ENCODE data around the gene DMGDH.

DMGDH gene

DNA sequence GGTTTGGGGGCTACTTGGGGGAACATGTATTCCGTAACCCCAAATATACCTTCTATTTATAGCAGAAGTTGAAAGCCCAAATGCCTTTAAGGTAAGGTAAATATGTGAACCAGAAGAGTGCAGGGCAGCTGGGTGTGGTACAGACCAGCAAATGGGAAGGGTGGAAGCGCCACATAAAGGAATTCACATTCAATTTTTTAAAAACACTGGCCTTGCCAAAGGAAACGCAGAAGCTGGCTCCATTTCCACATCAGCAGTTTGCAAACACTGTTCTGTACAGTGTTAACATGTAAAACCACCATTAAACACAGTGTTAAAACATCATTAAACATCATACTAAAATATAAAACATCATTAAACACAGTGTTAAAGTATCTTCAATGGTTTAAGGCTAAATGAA is 38.6 kb upstream of the DMGDH start:
- no peak overlapping the region for H3K4me3 ChIP-seq (ENCODE audit: low read depth, low read length)
- TF ChIP-seq, protein P1, sequence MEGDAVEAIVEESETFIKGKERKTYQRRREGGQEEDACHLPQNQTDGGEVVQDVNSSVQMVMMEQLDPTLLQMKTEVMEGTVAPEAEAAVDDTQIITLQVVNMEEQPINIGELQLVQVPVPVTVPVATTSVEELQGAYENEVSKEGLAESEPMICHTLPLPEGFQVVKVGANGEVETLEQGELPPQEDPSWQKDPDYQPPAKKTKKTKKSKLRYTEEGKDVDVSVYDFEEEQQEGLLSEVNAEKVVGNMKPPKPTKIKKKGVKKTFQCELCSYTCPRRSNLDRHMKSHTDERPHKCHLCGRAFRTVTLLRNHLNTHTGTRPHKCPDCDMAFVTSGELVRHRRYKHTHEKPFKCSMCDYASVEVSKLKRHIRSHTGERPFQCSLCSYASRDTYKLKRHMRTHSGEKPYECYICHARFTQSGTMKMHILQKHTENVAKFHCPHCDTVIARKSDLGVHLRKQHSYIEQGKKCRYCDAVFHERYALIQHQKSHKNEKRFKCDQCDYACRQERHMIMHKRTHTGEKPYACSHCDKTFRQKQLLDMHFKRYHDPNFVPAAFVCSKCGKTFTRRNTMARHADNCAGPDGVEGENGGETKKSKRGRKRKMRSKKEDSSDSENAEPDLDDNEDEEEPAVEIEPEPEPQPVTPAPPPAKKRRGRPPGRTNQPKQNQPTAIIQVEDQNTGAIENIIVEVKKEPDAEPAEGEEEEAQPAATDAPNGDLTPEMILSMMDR (IDR thresholded peaks at IDR 0.05; ENCODE audit: low read depth, low read length): no peak

DNA sequence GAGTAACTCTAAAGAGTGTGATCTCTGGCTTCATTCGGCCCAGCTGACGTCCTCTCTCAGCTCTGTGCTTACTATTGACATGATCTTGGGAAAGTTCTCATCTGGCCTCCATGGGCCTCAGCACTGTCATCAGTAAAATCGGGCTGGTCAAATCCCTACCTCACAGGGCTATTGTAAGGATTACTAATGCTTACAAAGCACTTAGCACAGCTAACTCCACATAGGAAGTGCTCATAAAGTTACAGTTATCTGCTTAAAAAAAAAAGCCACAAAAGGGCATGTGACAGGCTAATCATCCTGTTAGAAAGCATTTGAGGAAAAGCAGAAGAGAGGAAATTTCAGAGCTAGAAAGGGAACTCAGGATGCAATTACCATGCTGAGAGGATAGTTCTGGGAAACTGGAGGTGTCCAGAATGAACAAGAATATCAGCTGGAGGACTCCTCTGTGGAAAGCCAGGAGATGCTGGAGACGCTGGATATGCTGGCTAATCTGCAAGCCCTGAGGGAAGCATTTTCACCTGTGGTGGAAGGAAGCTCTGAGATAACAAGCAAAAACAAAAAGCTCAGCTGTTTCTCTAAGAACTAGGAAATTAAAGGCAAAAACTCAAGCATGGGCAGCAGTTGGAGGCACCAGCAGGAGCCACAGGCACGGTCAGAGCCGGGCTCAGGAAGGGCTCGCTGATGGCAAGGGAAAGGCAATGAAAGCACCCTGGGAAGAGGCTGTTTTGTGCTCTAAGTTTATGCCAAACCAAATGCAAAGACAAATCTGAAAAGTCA is 37.7 kb upstream of the DMGDH start:
- TF ChIP-seq, protein P1 (IDR thresholded peaks at IDR 0.05; ENCODE audit: low read depth, low read length): no peak
- H3K4me3 ChIP-seq (ENCODE audit: low read depth, low read length): no peak overlapping the region

DNA sequence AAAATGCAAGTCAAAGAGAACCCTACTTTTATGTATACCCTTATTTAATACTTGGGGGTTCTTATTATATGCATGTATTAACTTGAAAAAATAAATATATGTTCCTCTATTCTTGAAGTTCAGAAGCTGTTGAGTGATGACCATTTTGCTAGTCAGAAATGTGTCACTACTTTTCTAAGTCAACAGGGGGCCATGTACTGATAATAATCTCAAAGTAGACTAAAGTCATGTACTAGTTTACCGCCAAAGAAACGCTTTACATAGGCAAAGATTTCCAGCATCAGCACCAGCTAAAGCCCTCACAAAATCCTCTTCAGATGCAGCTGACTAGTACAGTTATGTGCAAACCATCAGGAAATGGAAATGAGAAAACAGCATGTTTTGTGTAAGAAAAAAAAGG is 36.4 kb upstream of the DMGDH start:
- TF ChIP-seq, protein P1 (IDR thresholded peaks at IDR 0.05; ENCODE audit: low read depth, low read length): no peak
- no peak overlapping the region for H3K4me3 ChIP-seq (ENCODE audit: low read depth, low read length)

DNA sequence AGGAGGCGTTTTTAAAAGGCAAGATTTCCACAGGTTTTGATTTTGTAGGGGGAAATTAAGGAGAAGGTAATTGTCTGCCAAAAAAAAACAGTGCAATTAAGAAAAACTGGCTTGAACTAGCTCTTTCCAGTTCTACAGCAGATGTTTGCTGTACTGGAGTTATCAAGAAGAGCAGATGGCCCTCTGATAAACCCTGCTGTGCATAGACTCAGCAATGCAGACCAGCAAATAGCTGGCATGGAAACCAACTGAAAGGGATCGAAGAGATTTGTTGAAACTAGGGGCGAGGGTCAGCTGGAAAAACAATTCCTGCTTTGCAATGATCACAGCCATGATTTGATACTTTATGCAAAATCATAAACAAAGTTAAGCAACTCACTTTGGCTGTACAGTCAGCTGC is 24.3 kb upstream of the DMGDH start:
- TF ChIP-seq, protein P1 (IDR thresholded peaks at IDR 0.05; ENCODE audit: low read depth, low read length): no peak
- H3K4me3 ChIP-seq (ENCODE audit: low read depth, low read length): no peak overlapping the region

DNA sequence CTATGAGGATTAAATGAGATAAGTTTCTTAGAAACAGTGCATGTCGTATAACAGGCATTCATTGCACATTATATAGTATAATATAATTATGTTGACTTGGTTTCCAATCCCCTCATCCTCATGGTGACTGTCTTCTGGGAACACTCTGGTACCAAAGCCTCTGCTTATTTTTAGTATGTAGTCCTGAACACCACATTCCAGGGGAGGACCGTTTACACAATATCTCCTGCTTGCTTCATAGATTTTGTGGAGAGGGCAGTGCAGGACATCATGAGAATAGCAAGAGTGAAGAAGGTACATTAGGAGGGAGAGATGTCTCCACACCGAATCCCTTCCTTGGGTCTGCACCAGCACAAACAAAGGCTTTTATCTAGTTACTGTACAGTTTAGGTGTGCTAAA is 21.6 kb upstream of the DMGDH start:
- TF ChIP-seq, protein P1 (IDR thresholded peaks at IDR 0.05; ENCODE audit: low read depth, low read length): no peak
- H3K4me3 ChIP-seq (ENCODE audit: low read depth, low read length): no peak overlapping the region

DNA sequence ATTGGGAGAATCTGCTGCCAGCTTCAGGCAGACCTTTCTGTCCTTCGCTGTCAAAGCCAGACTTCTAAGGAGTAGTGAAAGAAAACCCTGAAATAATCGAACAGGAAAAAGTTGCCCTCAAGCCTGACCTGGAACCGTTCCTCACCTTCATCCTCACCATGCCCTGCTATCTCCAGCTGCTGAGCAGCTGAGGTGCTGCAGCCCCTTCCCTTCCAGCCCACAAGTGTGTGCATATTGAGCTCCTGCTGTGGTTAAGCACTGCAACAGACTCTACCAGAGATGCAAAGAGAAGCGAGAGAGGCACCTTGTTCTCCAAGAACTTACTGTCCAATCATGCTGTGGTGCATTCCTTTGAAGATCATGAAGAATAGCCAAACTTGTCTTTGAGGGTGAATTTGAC is 19.0 kb upstream of the DMGDH start:
- no peak overlapping the region for H3K4me3 ChIP-seq (ENCODE audit: low read depth, low read length)
- TF ChIP-seq, protein P1 (IDR thresholded peaks at IDR 0.05; ENCODE audit: low read depth, low read length): no peak

DNA sequence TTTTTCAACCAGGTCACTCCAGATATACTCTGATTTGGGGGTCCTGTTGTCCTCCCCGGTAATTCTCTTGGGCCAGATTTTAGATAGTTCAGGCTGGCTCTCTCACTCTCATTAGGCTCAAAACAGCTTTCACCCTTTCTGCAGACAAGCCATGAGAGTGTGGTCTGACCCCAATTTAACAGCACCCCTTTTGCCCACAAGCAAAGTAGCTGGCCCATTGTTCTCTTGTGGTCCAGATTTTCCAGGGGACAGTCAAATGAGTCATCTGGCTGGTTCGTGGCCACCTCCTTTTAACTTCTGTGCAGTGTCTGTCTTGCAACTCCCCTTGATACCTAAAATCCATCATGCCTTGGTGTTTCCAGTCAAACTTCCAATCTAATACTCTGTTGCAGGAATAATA is 16.6 kb upstream of the DMGDH start:
- TF ChIP-seq, protein P1 (IDR thresholded peaks at IDR 0.05; ENCODE audit: low read depth, low read length): no peak
- no peak overlapping the region for H3K4me3 ChIP-seq (ENCODE audit: low read depth, low read length)
